Erythroblast (primary cell): Measurements from ENCODE around the gene MOCS2.

ENCODE experiments used
- GATA1 ChIP-seq: IDR thresholded peaks from 2 replicates; pipeline ENCODE4 v1.6.1; 2011; ENCODE audit warnings: low read depth, mild to moderate bottlenecking, control low read depth, low read length, moderate library complexity
- POLR2A ChIP-seq: IDR thresholded peaks from 2 replicates; pipeline ENCODE4 v1.6.1; 2011; ENCODE audit warnings: mild to moderate bottlenecking, low read length

DNA sequence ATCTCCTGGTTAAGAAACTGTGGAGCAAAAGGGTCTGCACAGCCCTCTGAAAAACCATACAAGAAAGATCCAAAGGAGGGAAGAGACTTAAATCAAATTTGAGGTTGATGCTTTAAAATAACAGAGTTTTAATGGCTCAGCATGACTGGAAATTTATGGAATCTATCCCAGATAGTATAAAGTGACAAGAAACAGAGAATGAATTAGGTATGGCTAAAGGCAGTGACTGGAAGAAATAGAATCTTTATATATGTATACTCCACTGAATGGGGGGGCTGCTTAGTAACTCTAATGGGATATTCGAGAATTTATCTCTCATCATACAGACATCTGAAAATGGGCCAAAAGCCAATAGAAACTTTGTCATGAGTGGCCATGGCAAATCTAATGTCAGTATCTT, 17.6 kb upstream of the MOCS2 start:
- TF ChIP-seq POLR2A: no peak
- TF ChIP-seq GATA1: no peak
